ENCODE measurements around the gene CREB5.

DNA sequence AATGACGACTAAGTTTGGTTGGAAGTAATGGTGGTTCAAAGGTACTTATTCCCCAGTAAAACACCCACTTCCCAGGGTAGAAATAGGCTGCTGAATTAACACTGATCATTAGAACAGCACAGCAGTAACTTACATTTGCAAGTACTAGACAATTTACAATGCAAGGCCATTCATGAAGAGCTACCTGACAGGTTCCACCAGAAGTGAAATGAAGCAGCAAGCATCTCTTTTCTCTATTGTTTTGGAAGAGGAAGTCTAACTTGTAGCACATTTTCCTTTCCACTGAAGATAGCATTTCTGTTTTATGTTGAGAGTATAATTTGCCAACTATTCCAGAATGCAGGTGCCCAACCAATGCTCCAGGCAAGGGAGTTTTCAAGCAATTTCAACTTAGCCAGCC is 145.9 kb downstream of the CREB5 start:
- TF ChIP-seq NR3C1 (CRISPR knock-in tag; conservative IDR thresholded peaks at IDR 0.05; ENCODE audit: low read depth) = no peak
- TF ChIP-seq, protein P1, sequence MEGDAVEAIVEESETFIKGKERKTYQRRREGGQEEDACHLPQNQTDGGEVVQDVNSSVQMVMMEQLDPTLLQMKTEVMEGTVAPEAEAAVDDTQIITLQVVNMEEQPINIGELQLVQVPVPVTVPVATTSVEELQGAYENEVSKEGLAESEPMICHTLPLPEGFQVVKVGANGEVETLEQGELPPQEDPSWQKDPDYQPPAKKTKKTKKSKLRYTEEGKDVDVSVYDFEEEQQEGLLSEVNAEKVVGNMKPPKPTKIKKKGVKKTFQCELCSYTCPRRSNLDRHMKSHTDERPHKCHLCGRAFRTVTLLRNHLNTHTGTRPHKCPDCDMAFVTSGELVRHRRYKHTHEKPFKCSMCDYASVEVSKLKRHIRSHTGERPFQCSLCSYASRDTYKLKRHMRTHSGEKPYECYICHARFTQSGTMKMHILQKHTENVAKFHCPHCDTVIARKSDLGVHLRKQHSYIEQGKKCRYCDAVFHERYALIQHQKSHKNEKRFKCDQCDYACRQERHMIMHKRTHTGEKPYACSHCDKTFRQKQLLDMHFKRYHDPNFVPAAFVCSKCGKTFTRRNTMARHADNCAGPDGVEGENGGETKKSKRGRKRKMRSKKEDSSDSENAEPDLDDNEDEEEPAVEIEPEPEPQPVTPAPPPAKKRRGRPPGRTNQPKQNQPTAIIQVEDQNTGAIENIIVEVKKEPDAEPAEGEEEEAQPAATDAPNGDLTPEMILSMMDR (IDR thresholded peaks at IDR 0.05) = no peak
- no peak for TF ChIP-seq FOXK1 (CRISPR knock-in tag; IDR thresholded peaks at IDR 0.05)
- TF ChIP-seq, protein P2, sequence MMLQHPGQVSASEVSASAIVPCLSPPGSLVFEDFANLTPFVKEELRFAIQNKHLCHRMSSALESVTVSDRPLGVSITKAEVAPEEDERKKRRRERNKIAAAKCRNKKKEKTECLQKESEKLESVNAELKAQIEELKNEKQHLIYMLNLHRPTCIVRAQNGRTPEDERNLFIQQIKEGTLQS (CRISPR knock-in tag; conservative IDR thresholded peaks at IDR 0.05) = no peak
- no peak for TF ChIP-seq FOXP1 (CRISPR knock-in tag; IDR thresholded peaks at IDR 0.05; ENCODE audit: borderline replicate concordance)
- TF ChIP-seq NR2C2 (CRISPR knock-in tag; IDR thresholded peaks at IDR 0.05) = no peak
- TF ChIP-seq, protein P3, sequence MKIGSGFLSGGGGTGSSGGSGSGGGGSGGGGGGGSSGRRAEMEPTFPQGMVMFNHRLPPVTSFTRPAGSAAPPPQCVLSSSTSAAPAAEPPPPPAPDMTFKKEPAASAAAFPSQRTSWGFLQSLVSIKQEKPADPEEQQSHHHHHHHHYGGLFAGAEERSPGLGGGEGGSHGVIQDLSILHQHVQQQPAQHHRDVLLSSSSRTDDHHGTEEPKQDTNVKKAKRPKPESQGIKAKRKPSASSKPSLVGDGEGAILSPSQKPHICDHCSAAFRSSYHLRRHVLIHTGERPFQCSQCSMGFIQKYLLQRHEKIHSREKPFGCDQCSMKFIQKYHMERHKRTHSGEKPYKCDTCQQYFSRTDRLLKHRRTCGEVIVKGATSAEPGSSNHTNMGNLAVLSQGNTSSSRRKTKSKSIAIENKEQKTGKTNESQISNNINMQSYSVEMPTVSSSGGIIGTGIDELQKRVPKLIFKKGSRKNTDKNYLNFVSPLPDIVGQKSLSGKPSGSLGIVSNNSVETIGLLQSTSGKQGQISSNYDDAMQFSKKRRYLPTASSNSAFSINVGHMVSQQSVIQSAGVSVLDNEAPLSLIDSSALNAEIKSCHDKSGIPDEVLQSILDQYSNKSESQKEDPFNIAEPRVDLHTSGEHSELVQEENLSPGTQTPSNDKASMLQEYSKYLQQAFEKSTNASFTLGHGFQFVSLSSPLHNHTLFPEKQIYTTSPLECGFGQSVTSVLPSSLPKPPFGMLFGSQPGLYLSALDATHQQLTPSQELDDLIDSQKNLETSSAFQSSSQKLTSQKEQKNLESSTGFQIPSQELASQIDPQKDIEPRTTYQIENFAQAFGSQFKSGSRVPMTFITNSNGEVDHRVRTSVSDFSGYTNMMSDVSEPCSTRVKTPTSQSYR (CRISPR knock-in tag; IDR thresholded peaks at IDR 0.05) = no peak
- TF ChIP-seq, protein P4, sequence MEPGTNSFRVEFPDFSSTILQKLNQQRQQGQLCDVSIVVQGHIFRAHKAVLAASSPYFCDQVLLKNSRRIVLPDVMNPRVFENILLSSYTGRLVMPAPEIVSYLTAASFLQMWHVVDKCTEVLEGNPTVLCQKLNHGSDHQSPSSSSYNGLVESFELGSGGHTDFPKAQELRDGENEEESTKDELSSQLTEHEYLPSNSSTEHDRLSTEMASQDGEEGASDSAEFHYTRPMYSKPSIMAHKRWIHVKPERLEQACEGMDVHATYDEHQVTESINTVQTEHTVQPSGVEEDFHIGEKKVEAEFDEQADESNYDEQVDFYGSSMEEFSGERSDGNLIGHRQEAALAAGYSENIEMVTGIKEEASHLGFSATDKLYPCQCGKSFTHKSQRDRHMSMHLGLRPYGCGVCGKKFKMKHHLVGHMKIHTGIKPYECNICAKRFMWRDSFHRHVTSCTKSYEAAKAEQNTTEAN (CRISPR knock-in tag; IDR thresholded peaks at IDR 0.05) = no peak
- TF ChIP-seq JAZF1 (CRISPR knock-in tag; IDR thresholded peaks at IDR 0.05) = no peak
- no peak for TF ChIP-seq JUN (CRISPR knock-in tag; IDR thresholded peaks at IDR 0.05)
- no peak for TF ChIP-seq IRF2 (CRISPR knock-in tag; IDR thresholded peaks at IDR 0.05; ENCODE audit: borderline replicate concordance, low read depth)
